Esophagus squamous epithelium (tissue), 5 donors: ENCODE results near the gene ABHD2. TPM values are rescaled to one million over a fixed set of nuclear protein-coding genes. Genes with fewer than 3 reads are reported as not detected.
A peak's percentile ranks its signal among the peaks of the same experiment; 100 is the strongest.
"Not testable (repeated sequence)": the region's sequence is repeated elsewhere in the genome, so short reads cannot be mapped to it uniquely, and the experiment has no call there.

ENCODE experiments used
- DNase-seq: peaks from one replicate; lab custom pipeline; 2025; lab: John Stamatoyannopoulos, UW
- H3K27ac ChIP-seq, 4 donors: fragments of 200-600 bp; sonication (generic); one replicate each; pipeline ENCODE4 v1.5.1; 2016 to 2019; ENCODE audit warnings: mild to moderate bottlenecking in 1 of 4
- H3K27me3 ChIP-seq, 4 donors: fragments of 200-600 bp; sonication (generic); 1 replicate in 3 of 4; 2 replicates in 1 of 4; pipeline versions ENCODE4 v1.5.1 to v1.6.0; 2017 to 2021; ENCODE audit warnings: antibody characterized with exemption in 1 of 4
- H3K36me3 ChIP-seq, 3 donors: fragments of 200-600 bp; sonication (generic); one replicate each; pipeline ENCODE4 v1.5.1; 2016 to 2019
- H3K4me1 ChIP-seq, 3 donors: fragments of 200-600 bp; sonication (generic); one replicate each; pipeline ENCODE4 v1.5.1; 2017 to 2019
- H3K4me3 ChIP-seq, 4 donors: fragments of 200-600 bp; sonication (generic); 1 replicate in 3 of 4; 2 replicates in 1 of 4; pipeline ENCODE4 v1.5.1; 2016 to 2019; ENCODE audit warnings: mild to moderate bottlenecking in 2 of 4, moderate library complexity in 1 of 4
- H3K9me3 ChIP-seq, 3 donors: fragments of 200-600 bp; sonication (generic); one replicate each; pipeline ENCODE4 v1.5.1; 2016 to 2019
- POLR2A ChIP-seq, 4 donors: fragments of 450-650 bp; IDR thresholded peaks; one replicate each; pipeline ENCODE4 v1.6.1; 2017; ENCODE audit warnings: antibody characterized with exemption in 4 of 4, mild to moderate bottlenecking in 4 of 4, moderate library complexity in 3 of 4
- WGBS, 2 donors: methylation state at CpG; one replicate each; pipeline ENCODE4 v1.1.5; 2018; 5-methylcytosine and 5-hydroxymethylcytosine counted together
- intact Hi-C: fragments of 100-400 bp; cut with DNase I; formaldehyde crosslinking; loops from one replicate; pipeline ENCODE4 v1.15.0; 2022
- total RNA-seq, 4 donors: library from RNA; depleted of rRNA; stranded (reverse); fragments of >200 nt; gene quantifications; one replicate each; pipeline ENCODE4 v1.1.0, GENCODE V29; 2016
- TF ChIP-seq, protein P1 (sequence below), 6 experiments: fragments of 450-650 bp in 4 of 6; fragments of 200-600 bp in 2 of 6; sonication (generic) in 2 of 6; IDR thresholded peaks; one replicate each; pipeline ENCODE4 v1.5.1; 2016 to 2019; ENCODE audit warnings: antibody characterized with exemption in 6 of 6, mild to moderate bottlenecking in 4 of 6, moderate library complexity in 4 of 6
- donor health status: DM: yes; HTN: yes; CAD: no.

Gene ABHD2
- total RNA-seq, 4 donors from 2014 or later: 31.0 to 49.3 (median 35.3) TPM

DNA sequence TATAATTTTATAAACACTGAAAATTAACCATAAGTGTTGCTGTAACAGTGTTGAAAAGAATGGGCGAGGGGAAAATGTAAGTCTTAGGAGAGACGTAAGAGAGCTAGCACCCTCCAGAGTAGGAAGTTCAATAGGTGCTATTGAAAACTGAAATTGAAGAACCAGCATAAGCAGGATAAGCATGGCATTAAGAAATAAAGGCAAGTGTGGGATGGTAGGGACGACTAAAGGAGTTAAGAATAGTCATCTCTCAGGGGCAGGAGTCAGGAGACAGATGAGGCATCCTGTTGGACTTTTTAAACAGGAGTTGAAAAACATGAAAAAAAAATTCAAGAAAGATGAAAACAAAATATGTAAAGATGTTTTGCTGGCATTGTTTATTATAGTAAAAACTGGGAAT lies 43.5 kb downstream of the ABHD2 start:
- intact Hi-C loops: no loop called here
- Histone ChIP-seq H3K4me3 (no peak overlapping the region), H3K4me1 (peaks cover 0 to 41% (median 16%) of the 10 kb centered on the region in 3 donors), H3K27me3 (no peaks in the 10 kb centered on the region), H3K27ac (peak overlapping the region in 3 of 4 donors; percentile 65 to 80 (median 71)), H3K36me3 (peaks cover 0 to 35% (median 0%) of the 10 kb centered on the region in 3 donors), H3K9me3 (no peaks in the 10 kb centered on the region)
- WGBS, 2 donors: 77 to 82% methylated on average over 3 of the region's 3 CpGs
- no peak for DNase-seq
- TF ChIP-seq POLR2A (IDR thresholded peaks at IDR 0.05): no peak
- TF ChIP-seq, protein P1, sequence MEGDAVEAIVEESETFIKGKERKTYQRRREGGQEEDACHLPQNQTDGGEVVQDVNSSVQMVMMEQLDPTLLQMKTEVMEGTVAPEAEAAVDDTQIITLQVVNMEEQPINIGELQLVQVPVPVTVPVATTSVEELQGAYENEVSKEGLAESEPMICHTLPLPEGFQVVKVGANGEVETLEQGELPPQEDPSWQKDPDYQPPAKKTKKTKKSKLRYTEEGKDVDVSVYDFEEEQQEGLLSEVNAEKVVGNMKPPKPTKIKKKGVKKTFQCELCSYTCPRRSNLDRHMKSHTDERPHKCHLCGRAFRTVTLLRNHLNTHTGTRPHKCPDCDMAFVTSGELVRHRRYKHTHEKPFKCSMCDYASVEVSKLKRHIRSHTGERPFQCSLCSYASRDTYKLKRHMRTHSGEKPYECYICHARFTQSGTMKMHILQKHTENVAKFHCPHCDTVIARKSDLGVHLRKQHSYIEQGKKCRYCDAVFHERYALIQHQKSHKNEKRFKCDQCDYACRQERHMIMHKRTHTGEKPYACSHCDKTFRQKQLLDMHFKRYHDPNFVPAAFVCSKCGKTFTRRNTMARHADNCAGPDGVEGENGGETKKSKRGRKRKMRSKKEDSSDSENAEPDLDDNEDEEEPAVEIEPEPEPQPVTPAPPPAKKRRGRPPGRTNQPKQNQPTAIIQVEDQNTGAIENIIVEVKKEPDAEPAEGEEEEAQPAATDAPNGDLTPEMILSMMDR (IDR thresholded peaks at IDR 0.05): no peak

- WGBS, 2 donors: 61 to 62% methylated on average over 9 of the region's 9 CpGs
- no peak for DNase-seq
- Histone ChIP-seq H3K27ac (peak overlapping the region; percentile 6 to 80 (median 68)), H3K27me3 (no peaks in the 10 kb centered on the region), H3K9me3 (no peaks in the 10 kb centered on the region), H3K4me1 (peaks cover 0 to 52% (median 23%) of the 10 kb centered on the region in 3 donors), H3K36me3 (peaks cover 0 to 29% (median 0%) of the 10 kb centered on the region in 3 donors), H3K4me3 (no peak overlapping the region)
- TF ChIP-seq POLR2A (IDR thresholded peaks at IDR 0.05): peak in 1 of 4 donors; percentile 24
- TF ChIP-seq, protein P1 (IDR thresholded peaks at IDR 0.05): no peak
- intact Hi-C loops: no loop called here
These were observed 44.6 kb downstream of the ABHD2 start for GRCh38 chr15:89132611-89133507.

DNA sequence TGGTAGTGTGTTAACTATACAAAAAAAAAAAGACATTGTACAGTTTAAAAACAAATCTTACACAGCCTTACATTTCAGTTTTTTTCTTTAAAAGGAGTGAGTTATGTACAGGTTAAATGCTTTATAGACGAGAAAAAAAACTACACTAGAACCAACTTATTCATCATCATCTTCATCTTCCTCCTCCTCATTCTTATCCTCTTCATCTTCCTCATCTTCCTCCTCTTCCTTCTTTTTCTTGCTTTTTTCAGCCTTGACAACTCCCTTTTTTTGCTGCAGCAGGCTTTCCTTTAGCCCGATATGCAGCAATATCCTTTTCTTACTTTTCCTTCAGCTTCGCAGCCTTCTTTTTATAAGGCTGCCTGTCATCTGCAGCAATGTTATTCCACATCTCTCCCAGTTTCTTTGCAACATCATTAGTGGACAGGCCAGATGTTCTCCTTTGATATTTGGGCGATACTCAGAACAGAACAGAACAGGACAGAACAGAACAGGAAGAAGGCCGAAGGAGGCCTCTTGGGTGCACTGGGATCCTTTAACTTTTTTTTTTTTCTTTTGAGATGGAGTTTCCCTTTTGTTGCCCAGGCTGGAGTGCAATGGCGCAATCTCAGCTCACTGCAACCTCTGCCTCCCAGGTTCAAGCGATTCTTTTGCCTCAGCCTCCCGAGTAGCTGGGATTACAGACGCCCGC lies 47.3 kb downstream of the ABHD2 start:
- WGBS, 2 donors: 75 to 78% methylated on average over 10 of the region's 10 CpGs
- H3K4me3 ChIP-seq, intact Hi-C loops, H3K9me3 ChIP-seq, H3K27me3 ChIP-seq, DNase-seq: not testable (repeated sequence)
- Histone ChIP-seq H3K36me3 (peaks cover 0 to 31% (median 0%) of the 10 kb centered on the region in 3 donors), H3K4me1 (peaks cover 0 to 56% (median 25%) of the 10 kb centered on the region in 3 donors), H3K27ac (peak overlapping the region in 2 of 4 donors; percentile 76 to 77)

- intact Hi-C loops: no loop called here
These were observed 48.0 kb downstream of the ABHD2 start for GRCh38 chr15:89136078-89136806.

More at GRCh38 chr15:89136078-89136806, 48.0 kb downstream of the ABHD2 start:
- Histone ChIP-seq H3K4me1 (peaks cover 0 to 56% (median 27%) of the 10 kb centered on the region in 3 donors), H3K4me3 (no peak overlapping the region), H3K9me3 (no peaks in the 10 kb centered on the region), H3K27me3 (no peaks in the 10 kb centered on the region), H3K27ac (peak overlapping the region; percentile 29 to 77 (median 76)), H3K36me3 (peaks cover 0 to 31% (median 0%) of the 10 kb centered on the region in 3 donors)
- DNase-seq: no peak
- WGBS, 2 donors: 78 to 84% methylated on average over 11 to 12 of the region's 12 CpGs
- TF ChIP-seq, protein P1 (IDR thresholded peaks at IDR 0.05): no peak
- no peak for TF ChIP-seq POLR2A (IDR thresholded peaks at IDR 0.05)
